CD4-positive, alpha-beta T cell treated with Interleukin-12 subunit alpha and Interleukin-12 subunit beta, for 1 hour (primary cell): ENCODE measurements around the gene NDUFB1.
A peak's percentile ranks its signal among the peaks of the same experiment; 100 is the strongest.

Experiments
- DNase-seq: peaks from one replicate; pipeline ENCODE4 v3.0.0-alpha.2; 2020

Gene NDUFB1

GRCh38 chr14:92121670-92122350 lies at the start of gene NDUFB1, which contains the start of gene CPSF2:
TSS of gene NDUFB1 (minus strand) at chr14:92121706. CDS start at chr14:92117637, 4,069 bp downstream.
TSS of gene CPSF2 (plus strand) at chr14:92121969. CDS start at chr14:92130985, 9,016 bp downstream.
- DNase-seq = peak; percentile 87

DNA sequence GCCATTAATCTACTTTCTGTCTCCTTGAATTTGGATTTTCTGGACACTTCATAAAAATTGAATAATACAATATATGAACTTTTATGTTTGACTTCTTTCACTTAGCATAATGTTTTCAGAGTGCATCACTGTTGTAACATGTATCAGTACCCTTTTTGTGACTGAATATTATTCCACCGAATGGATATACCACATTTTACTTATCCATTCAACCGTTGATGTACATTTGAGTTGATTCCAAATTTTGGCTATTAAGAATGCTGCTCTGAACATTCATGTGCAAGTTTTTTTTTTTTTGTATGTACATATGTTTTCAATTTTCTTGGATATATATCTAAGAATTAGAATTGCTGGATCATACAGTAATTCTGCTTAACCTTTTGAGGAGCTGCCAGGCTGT lies 43.5 kb upstream of the NDUFB1 start:
- DNase-seq = no peak

- no peak for DNase-seq
Measured at GRCh38 chr14:92161521-92161920, 40.0 kb upstream of the NDUFB1 start.

DNA sequence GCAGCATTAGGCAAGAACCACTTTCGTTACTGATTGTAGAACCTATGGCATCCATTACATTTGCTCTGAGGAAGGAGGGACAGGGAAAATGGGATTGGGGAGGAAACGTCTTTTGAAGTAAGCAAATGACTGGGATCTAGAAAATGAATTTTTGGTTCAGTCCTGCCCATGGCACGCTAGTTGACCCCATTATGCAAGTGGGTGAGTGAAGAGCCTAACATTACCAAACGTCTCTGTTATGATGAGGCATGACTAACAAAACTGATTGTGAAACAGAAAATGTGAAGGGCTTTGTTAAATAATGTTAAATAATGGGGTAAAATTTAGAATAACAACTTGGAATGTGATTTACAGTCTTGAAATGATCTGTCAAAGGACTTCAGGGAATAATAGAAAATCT lies 39.1 kb upstream of the NDUFB1 start:
- DNase-seq = no peak

DNA sequence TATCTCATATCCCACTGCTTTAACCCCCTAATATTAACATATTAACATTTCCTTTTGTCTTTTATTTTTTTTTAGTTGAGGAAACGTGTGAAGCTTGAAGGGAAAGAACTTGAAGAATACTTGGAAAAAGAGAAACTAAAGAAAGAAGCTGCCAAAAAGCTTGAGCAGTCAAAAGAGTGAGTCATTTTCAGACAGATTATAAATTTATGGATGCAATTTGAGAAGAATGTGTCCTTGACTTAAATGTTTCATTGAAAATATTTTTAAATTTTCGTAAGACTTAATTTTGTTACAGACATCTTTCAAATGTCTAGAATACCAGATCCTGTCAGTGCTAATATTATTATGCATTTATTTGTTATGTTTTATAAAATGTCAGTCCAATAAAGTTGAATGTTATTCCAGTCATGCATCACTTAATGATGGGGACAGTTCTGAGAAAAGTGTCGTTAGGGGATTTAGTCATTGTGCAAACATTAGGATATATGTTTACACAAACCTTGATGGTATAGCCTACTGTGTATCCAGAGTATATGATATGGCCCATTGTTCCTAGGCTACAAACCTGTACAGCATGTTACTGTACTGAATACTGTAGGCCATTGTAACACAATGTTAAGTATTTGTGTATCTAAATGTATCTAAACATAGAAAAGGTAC lies 32.9 kb upstream of the NDUFB1 start:
- no peak for DNase-seq

GRCh38 chr14:92153581-92153980 lies 32.1 kb upstream of the NDUFB1 start:
- DNase-seq = no peak

- no peak for DNase-seq
Measured at GRCh38 chr14:92144708-92145107, 23.2 kb upstream of the NDUFB1 start.

DNA sequence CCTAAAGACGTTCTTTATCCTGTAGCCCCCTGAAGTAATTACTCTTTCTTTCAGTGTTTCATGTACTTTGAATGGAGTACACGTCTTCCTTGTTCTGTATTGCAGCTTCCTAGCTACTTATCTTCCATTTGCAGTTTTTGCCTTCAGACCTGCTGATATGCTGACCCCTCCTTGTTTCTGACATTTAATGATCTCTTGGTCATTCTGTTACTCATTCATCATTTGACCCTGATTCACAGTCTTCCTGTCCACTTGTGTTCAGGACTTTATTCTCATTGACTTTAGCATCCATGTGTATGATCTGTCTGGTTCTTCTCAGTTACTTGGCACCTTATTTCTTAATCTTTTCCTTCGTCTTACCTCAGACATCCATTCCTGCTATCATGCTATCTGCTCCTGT lies 22.5 kb upstream of the NDUFB1 start:
- no peak for DNase-seq

DNA sequence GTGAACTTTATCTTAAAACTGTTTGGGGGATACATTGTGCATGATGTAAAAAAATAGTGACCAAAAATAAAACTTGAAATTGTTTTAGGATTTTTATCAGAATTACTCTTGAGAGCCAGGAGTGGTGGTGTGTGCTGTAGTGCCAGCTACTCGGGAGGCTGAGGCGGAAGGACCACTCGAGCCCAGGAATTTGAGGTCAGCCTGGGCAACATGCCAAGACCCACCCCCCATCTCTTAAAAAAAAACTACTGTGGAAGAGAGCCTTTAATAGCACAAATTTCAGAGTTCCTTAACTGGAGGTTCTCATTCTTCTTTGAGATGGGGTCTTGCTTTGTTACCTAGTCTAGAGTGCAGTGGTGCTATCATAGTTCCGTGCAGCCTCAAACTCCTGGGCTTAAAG lies 21.8 kb upstream of the NDUFB1 start:
- DNase-seq = no peak

DNA sequence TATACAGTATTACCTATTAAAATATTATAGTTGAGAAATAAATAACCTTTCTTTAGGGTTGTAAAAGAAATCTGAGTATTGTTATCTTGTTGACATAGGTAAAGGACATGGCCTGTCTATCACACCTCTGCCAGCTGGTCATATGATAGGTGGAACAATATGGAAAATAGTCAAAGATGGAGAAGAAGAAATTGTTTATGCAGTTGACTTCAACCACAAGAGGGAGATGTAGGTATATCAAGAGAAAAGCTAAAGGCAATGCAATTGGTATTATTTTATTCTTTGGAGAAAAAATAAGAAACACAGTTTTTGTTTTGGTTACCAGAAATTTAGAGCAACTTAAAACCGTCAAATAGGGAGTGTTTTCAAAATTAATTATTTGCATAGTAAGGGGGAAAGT lies 13.8 kb upstream of the NDUFB1 start:
- DNase-seq = peak; percentile 23

DNA sequence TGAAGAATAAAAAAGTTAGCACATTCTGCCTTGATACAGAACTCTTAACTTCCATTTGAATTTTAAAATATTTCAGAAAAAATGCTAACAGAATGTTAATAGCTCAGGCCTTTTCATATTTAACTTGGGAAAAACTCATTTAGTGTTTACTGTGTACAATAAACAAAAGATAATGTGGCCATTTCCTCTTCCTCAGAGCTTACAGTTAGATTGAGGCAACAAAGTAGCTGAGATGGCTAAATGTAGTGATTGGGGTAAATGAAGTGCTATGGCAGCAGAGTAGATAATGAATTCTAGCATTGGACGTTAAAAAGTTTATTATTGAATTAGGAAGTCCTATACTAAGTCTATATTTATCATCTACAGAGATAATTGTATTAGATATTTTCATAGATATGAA lies 12.9 kb upstream of the NDUFB1 start:
- no peak for DNase-seq

DNA sequence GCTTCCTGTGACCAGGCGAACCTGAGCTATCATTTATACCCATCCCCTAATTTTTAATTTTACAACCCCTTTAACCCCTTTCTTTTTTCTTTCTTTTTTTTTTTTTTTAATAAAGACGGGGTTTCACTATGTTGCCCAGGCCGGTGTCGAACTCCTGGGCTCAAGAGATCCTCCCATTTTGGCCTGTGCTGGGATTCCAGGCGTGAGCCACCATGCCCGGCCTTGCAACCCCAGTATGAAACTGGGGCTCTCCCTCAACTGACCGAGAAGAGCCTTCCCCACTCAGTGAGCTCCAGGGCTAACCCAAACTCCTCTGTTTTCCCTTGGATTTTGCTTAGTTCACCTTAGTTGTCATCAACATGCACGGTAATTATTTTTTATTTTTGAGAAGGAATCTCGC lies 1.3 kb upstream of the NDUFB1 start:
- DNase-seq = no peak

- DNase-seq = no peak
Measured at GRCh38 chr14:92122351-92122677, 808 bp upstream of the NDUFB1 start.

- DNase-seq = no peak
Measured at GRCh38 chr14:92121207-92121669, 268 bp downstream of the NDUFB1 start.

DNA sequence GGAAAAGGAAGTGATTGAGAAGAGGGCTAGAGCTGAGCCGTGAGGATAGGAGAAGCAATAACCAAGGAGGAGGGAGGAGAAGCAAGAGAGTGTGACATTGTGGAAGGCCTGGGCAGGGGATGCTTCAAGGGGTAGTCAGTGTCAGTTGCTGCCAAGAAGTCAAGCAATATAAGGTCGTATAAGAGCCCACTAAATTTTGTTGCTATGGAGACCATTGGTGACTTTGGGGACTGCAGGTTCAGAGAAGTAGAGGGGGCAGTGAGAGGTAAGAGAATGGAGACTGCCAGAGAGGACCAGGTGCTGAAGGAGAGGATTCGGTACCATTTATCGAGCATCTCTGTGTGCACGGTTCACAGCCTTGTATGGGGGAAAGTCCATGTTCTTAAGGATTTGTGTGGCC lies 12.0 kb downstream of the NDUFB1 start:
- DNase-seq = no peak

- DNase-seq = peak; percentile 29
Measured at GRCh38 chr14:92108345-92109254, 12.9 kb downstream of the NDUFB1 start.

DNA sequence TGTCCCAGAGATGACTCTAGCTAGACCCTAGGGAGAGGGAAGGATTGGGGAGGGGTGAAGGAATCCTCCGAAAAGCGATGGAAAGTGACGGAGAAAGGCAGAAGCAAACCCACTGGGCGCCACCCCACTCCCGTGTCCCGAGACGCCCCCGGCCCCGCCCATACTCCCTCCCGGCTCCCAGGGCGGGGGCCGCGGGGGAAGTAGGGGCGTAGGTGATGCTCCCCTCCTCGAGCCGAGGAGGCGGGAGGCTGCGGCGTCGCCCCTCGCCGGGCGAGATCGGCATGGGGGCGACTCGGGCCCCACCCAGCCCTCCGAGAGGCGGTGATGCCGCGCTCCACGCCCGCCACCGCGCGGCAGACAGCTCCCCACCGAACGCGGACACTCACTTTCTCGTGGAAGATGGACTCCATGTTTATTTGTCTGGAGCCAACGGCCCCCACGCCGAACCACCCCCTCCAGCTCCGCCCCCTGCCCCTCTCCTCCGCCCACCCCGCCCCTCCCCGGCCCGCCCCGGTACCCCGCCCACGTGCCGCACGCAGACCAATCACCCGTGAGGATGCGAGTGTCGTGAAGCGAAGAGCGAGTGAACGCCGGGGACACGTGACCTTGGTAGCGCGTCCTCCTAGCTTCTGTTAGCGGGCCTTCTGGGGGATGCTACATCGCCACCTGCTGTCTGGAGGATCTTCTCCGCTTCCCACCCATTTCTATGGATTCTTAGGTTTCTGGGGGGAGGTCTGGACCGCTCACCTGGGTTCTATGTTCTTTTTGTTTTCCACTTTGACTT lies 15.2 kb downstream of the NDUFB1 start, which contains the start of gene ATXN3:
Gene ATXN3 (minus strand): TSS at position 440 of the 784 bp plus-strand sequence. CDS start 30 bp downstream, at position 410.
- peak; percentile 96 for DNase-seq

- DNase-seq = no peak
Measured at GRCh38 chr14:92105893-92106142, 15.7 kb downstream of the NDUFB1 start.

- DNase-seq = no peak
Measured at GRCh38 chr14:92105073-92105892, 16.2 kb downstream of the NDUFB1 start.

- DNase-seq = no peak
Measured at GRCh38 chr14:92103363-92103989, 18.0 kb downstream of the NDUFB1 start.

GRCh38 chr14:92099802-92100201 lies 21.7 kb downstream of the NDUFB1 start:
- DNase-seq = no peak

DNA sequence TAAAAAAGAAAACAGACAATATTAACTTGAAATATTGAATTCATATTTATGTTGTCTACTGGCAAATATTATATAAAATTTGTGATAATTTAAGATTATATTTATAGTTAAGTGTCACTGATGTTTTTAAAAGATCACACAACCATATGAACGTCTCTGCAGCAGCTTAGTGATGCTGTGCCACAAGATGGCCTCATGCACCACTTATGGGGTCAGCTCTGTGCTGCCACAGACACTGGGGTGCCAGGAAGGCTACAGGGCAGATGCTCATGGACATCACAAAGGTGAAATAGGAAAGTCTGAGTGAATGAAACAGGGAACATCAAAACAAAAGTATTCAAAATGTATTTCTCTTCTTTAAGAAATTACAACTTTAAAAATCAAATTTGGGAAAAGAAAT lies 28.2 kb downstream of the NDUFB1 start:
- DNase-seq = peak; percentile 9
